ENCODE data around the gene LCN10.

GRCh38 chr9:136723362-136723976 lies 19.3 kb downstream of the LCN10 start:
- TF ChIP-seq SP2 (CRISPR knock-in tag; IDR thresholded peaks at IDR 0.05) (no peak), USF2 (IDR thresholded peaks at IDR 0.05; ENCODE audit: low read depth, low read length) (no peak), USF2 (CRISPR knock-in tag; IDR thresholded peaks at IDR 0.05; ENCODE audit: borderline replicate concordance) (no peak), ZNF235 (CRISPR knock-in tag; IDR thresholded peaks at IDR 0.05; ENCODE audit: borderline replicate concordance) (no peak), SRSF1 (optimal IDR thresholded peaks at IDR 0.05; ENCODE audit: low read depth, low read length) (no peak), TGIF2 (CRISPR knock-in tag; IDR thresholded peaks at IDR 0.05) (no peak), HNRNPH1 (optimal IDR thresholded peaks at IDR 0.05; ENCODE audit: low read depth, low read length) (no peak), MLX (CRISPR knock-in tag; IDR thresholded peaks at IDR 0.05) (no peak), TBP (CRISPR knock-in tag; IDR thresholded peaks at IDR 0.05) (no peak)
